Keratinocyte (primary cell): ENCODE results near the gene TXNRD1. TPM values are rescaled to one million over a fixed set of nuclear protein-coding genes. Genes with fewer than 3 reads are reported as not detected.

Experiments used
- DNase-seq: peaks from one replicate; pipeline ENCODE4 v3.0.0-alpha.2; 2011; ENCODE audit warnings: low read depth, missing footprints, low spot score
- FAIRE-seq: peaks from 2 replicates; lab custom pipeline; 2011; peaks lifted over from hg19 to GRCh38; lab: Jason Lieb, UNC
- H2AFZ ChIP-seq: 2 replicates; pipeline ENCODE4 v1.6.0; 2012; ENCODE audit warnings: low read length, control low read depth, inconsistent platforms; ENCODE audit not compliant: control insufficient read depth
- H3K27ac ChIP-seq: 2 replicates; pipeline ENCODE4 v1.5.1; 2011; ENCODE audit warnings: low read length; ENCODE audit not compliant: control insufficient read depth, insufficient read depth
- H3K27me3 ChIP-seq: 3 replicates; pipeline ENCODE4 v1.6.0; 2011; ENCODE audit warnings: low read length; ENCODE audit not compliant: control insufficient read depth, insufficient read depth; ENCODE audit errors: extremely low read depth
- H3K36me3 ChIP-seq, 2 experiments: 2 replicates in 1 of 2; 3 replicates in 1 of 2; pipeline ENCODE4 v1.5.1; 2011; ENCODE audit warnings: low read length in 2 of 2, mild to moderate bottlenecking in 1 of 2; ENCODE audit not compliant: control insufficient read depth in 2 of 2, insufficient read depth in 2 of 2; ENCODE audit errors: extremely low read depth in 1 of 2
- H3K4me1 ChIP-seq: 3 replicates; pipeline ENCODE4 v1.5.1; 2011; ENCODE audit warnings: low read length; ENCODE audit not compliant: control insufficient read depth, insufficient read depth; ENCODE audit errors: extremely low read depth
- H3K4me2 ChIP-seq: 3 replicates; pipeline ENCODE4 v1.6.0; 2011; ENCODE audit warnings: low read depth, low read length; ENCODE audit not compliant: control insufficient read depth, insufficient read depth; ENCODE audit errors: extremely low read depth
- H3K4me3 ChIP-seq, 3 experiments: fragments of 200-600 bp in 1 of 3; sonication (generic) in 1 of 3; 2 replicates in 2 of 3; 3 replicates in 1 of 3; pipeline ENCODE4 v1.5.1; 2011 to 2016; ENCODE audit warnings: low read length in 3 of 3, mild to moderate bottlenecking in 3 of 3, control low read depth in 2 of 3, inconsistent platforms in 1 of 3, low read depth in 1 of 3, mixed read lengths in 1 of 3, mixed run types in 1 of 3, moderate library complexity in 1 of 3; ENCODE audit not compliant: control insufficient read depth in 2 of 3, insufficient read depth in 2 of 3; ENCODE audit errors: extremely low read depth in 1 of 3
- H3K79me2 ChIP-seq: 2 replicates; pipeline ENCODE4 v1.6.0; 2012; ENCODE audit warnings: low read length; ENCODE audit not compliant: control insufficient read depth, insufficient read depth
- H3K9ac ChIP-seq: 3 replicates; pipeline ENCODE4 v1.6.0; 2011; ENCODE audit warnings: low read length; ENCODE audit not compliant: control insufficient read depth, insufficient read depth; ENCODE audit errors: extremely low read depth
- H3K9me1 ChIP-seq: 3 replicates; pipeline ENCODE4 v1.6.0; 2011; ENCODE audit warnings: low read length; ENCODE audit not compliant: control insufficient read depth, insufficient read depth; ENCODE audit errors: extremely low read depth
- H3K9me3 ChIP-seq: 2 replicates; pipeline ENCODE4 v1.5.1; 2012; ENCODE audit warnings: low read depth, low read length; ENCODE audit not compliant: control insufficient read depth
- H4K20me1 ChIP-seq: 3 replicates; pipeline ENCODE4 v1.6.0; 2011; ENCODE audit warnings: low read length; ENCODE audit not compliant: control insufficient read depth, insufficient read depth; ENCODE audit errors: extremely low read depth
- CTCF ChIP-seq, 3 experiments: IDR thresholded peaks in 1 of 3; conservative IDR thresholded peaks in 1 of 3; optimal IDR thresholded peaks in 1 of 3; 2 replicates in 2 of 3; 3 replicates in 1 of 3; pipeline versions ENCODE3 to v1.5.1; 2011; ENCODE audit warnings: low read length in 3 of 3, mild to moderate bottlenecking in 3 of 3, moderate library complexity in 2 of 3, control low read depth in 1 of 3, inconsistent platforms in 1 of 3; ENCODE audit not compliant: insufficient read depth in 2 of 3; ENCODE audit errors: extremely low read depth in 1 of 3
- EZH2 ChIP-seq: IDR thresholded peaks from one replicate; pipeline ENCODE4 v1.6.1; 2012; ENCODE audit warnings: inconsistent platforms, mild to moderate bottlenecking, low read length, moderate library complexity
- dilution Hi-C: fragments of 300-500 bp; cut with MboI; formaldehyde crosslinking; loops from one replicate; pipeline ENCODE4 v1.7.0; 2020; ENCODE audit warnings: low sequenced_read_pairs; ENCODE audit not compliant: extremely low pct_ligation_motif_present
- polyA plus RNA-seq, 5 experiments: library from polyadenylated mRNA; depleted of rRNA in 3 of 5; stranded (reverse) in 3 of 5; stranded (forward) in 1 of 5; unstranded in 1 of 5; fragments of >200 nt; gene quantifications; 1 replicate in 1 of 5; 2 replicates in 3 of 5; 3 replicates in 1 of 5; pipeline versions ENCODE4 v1.2.1 to v1.2.3, GENCODE V29; 2011 to 2012; ENCODE audit warnings: missing spikeins in 2 of 5, low read depth in 1 of 5, low replicate concordance in 1 of 5

The TXNRD1 gene
- polyA plus RNA-seq, 1 donor (not counting 4 experiments of a cell fraction or from before 2014, with no cell fraction given) = 88.9 TPM

- Histone ChIP-seq H3K9me1 (no peaks in the 10 kb centered on the region), H3K4me2 (peak overlapping the region; percentile 0), H3K4me3 (no peak overlapping the region), H4K20me1 (peaks cover 27% of the 10 kb centered on the region), H3K9me3 (no peaks in the 10 kb centered on the region), H2AFZ (no peak overlapping the region), H3K4me1 (peaks cover 36% of the 10 kb centered on the region), H3K9ac (peak overlapping the region; percentile 4), H3K36me3 (peaks cover 18 to 35% of the 10 kb centered on the region in 2 experiments), H3K27me3 (no peaks in the 10 kb centered on the region), H3K79me2 (peaks cover 92% of the 10 kb centered on the region), H3K27ac (peak overlapping the region; percentile 41)
- DNase-seq (no peak), FAIRE-seq (peak; percentile 32)
- dilution Hi-C loops = no loop called here
- TF ChIP-seq CTCF (optimal IDR thresholded peaks at IDR 0.05 in 1 of 3, IDR thresholded peaks at IDR 0.05 in 1 of 3, conservative IDR thresholded peaks at IDR 0.05 in 1 of 3; ENCODE audit: extremely low read depth in 1 of 3, insufficient read depth in 2 of 3, low read length in 3 of 3) (no peak), EZH2 (no peak)
These were observed 79.5 kb downstream of the TXNRD1 start for GRCh38 chr12:104294927-104295668.

GRCh38 chr12:104295954-104296353 is 80.4 kb downstream of the TXNRD1 start:
- H3K27me3 ChIP-seq = no peaks in the 10 kb centered on the region
- no peaks in the 10 kb centered on the region for H3K9me3 ChIP-seq
- no peak overlapping the region for H3K9ac ChIP-seq
- H3K4me3 ChIP-seq = no peak overlapping the region
- H3K36me3 ChIP-seq = peaks cover 18 to 40% of the 10 kb centered on the region in 2 experiments
- TF ChIP-seq EZH2 = no peak
- no peak for TF ChIP-seq CTCF (optimal IDR thresholded peaks at IDR 0.05 in 1 of 3, IDR thresholded peaks at IDR 0.05 in 1 of 3, conservative IDR thresholded peaks at IDR 0.05 in 1 of 3; ENCODE audit: extremely low read depth in 1 of 3, insufficient read depth in 2 of 3, low read length in 3 of 3)
- FAIRE-seq (no peak), DNase-seq (no peak)
- H4K20me1 ChIP-seq = peaks cover 24% of the 10 kb centered on the region
- dilution Hi-C loops = no loop called here
- no peak overlapping the region for H2AFZ ChIP-seq
- peaks cover 93% of the 10 kb centered on the region for H3K79me2 ChIP-seq
- no peaks in the 10 kb centered on the region for H3K9me1 ChIP-seq
- no peak overlapping the region for H3K4me2 ChIP-seq
- peaks cover 35% of the 10 kb centered on the region for H3K4me1 ChIP-seq
- no peak overlapping the region for H3K27ac ChIP-seq
